AG04450 (cell line): ENCODE measurements around the gene ALDH2. TPM values are rescaled to one million over a fixed set of nuclear protein-coding genes. Genes with fewer than 3 reads are reported as not detected.
"Not testable (repeated sequence)": the region's sequence is repeated elsewhere in the genome, so short reads cannot be mapped to it uniquely, and the experiment has no call there.

Experiments used
- CTCF ChIA-PET: fragments of 300-600, 350-600 bp; formaldehyde crosslinking; extraction: SDS; loops from one replicate; lab custom pipeline; 2022; ENCODE audit warnings: antibody characterized with exemption, inconsistent platforms; lab: Charles Lee
- POLR2A ChIA-PET: fragments of 350-600 bp; formaldehyde crosslinking; extraction: SDS; loops from one replicate; lab custom pipeline; 2021; ENCODE audit warnings: antibody characterized with exemption, inconsistent platforms; lab: Yijun Ruan, JAX
- DNase-seq: peaks from one replicate; pipeline ENCODE4 v3.0.0-alpha.2; 2011; ENCODE audit warnings: low read depth, low spot score
- H3K27ac ChIP-seq: one replicate; pipeline ENCODE4 v1.5.1; 2012; ENCODE audit warnings: low read depth, low read length, control low read depth
- H3K27me3 ChIP-seq: one replicate; pipeline ENCODE4 v1.6.0; 2012; ENCODE audit warnings: low read length; ENCODE audit not compliant: control insufficient read depth, insufficient read depth
- H3K4me3 ChIP-seq: 2 replicates; pipeline ENCODE4 v1.5.1; 2011; ENCODE audit warnings: mild to moderate bottlenecking, low read depth, low read length, control low read depth
- H3K9me3 ChIP-seq: 2 replicates; pipeline ENCODE4 v1.5.1; 2012; ENCODE audit warnings: low read length; ENCODE audit not compliant: control insufficient read depth, insufficient read depth
- polyA plus RNA-seq: library from polyadenylated mRNA; depleted of rRNA; stranded (reverse); fragments of >200 nt; gene quantifications from 2 replicates; pipeline ENCODE4 v1.2.3, GENCODE V29; 2011
- TF ChIP-seq, protein P1 (sequence below): IDR thresholded peaks from 2 replicates; pipeline ENCODE4 v1.5.1; 2011; ENCODE audit warnings: low read depth, low read length, control low read depth, inconsistent platforms

The ALDH2 gene
- polyA plus RNA-seq, 1 experiment: 84.1 TPM

DNA sequence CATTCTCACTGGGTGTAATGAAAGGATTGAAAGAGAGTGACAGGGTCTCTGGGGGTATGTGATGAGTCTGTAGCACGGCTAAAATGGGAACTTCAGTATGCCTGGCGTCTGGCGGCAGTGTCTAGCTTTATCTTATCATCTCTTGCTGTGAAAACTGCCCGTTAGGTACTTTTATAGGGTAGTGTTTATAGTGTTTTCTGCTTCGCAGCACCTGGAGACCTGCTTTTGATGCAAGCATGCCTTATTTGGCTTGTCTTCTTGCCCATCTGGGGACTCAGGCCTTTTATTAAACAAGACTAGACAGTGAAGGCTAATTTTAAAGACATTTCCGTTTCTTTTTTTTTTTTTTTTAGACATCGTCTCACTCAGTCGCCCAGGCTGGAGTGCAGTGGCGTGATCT lies 36.3 kb upstream of the ALDH2 start:
- Histone ChIP-seq H3K27me3 (no peaks in the 10 kb centered on the region), H3K27ac (no peak overlapping the region), H3K4me3 (no peak overlapping the region), H3K9me3 (no peaks in the 10 kb centered on the region)
- ChIA-PET POLR2A (interaction anchor here (0.6 kb wide), 1 partner anchor 1769 kb away, joined by 4 read pairs; no protein-coding TSS in a partner anchor), CTCF (no interaction called here)
- no peak for DNase-seq
- TF ChIP-seq, protein P1, sequence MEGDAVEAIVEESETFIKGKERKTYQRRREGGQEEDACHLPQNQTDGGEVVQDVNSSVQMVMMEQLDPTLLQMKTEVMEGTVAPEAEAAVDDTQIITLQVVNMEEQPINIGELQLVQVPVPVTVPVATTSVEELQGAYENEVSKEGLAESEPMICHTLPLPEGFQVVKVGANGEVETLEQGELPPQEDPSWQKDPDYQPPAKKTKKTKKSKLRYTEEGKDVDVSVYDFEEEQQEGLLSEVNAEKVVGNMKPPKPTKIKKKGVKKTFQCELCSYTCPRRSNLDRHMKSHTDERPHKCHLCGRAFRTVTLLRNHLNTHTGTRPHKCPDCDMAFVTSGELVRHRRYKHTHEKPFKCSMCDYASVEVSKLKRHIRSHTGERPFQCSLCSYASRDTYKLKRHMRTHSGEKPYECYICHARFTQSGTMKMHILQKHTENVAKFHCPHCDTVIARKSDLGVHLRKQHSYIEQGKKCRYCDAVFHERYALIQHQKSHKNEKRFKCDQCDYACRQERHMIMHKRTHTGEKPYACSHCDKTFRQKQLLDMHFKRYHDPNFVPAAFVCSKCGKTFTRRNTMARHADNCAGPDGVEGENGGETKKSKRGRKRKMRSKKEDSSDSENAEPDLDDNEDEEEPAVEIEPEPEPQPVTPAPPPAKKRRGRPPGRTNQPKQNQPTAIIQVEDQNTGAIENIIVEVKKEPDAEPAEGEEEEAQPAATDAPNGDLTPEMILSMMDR: no peak

DNA sequence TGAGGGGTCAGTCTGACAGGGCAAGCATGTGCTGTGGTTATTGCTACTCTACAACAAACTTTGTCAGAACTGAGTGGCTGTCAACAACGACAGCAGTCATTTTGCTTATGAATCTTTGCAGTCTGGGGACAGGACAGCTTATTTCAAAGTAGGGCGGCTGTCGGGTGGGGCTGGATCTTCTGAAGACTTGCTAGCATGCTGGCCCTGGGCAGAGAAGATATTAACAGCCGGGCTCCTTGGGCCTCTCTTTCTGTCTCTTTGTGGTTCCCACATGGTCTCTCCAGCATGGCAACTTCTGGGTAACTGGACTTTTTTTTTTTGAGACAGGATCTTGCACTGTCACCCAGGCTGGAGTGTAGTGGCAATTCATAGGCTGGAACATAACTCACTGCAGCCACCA lies 33.9 kb upstream of the ALDH2 start:
- Histone ChIP-seq H3K27ac (no peak overlapping the region), H3K4me3 (no peak overlapping the region), H3K27me3 (no peaks in the 10 kb centered on the region), H3K9me3 (no peaks in the 10 kb centered on the region)
- ChIA-PET CTCF (no interaction called here), POLR2A (no interaction called here)
- TF ChIP-seq, protein P1: no peak
- DNase-seq: no peak

DNA sequence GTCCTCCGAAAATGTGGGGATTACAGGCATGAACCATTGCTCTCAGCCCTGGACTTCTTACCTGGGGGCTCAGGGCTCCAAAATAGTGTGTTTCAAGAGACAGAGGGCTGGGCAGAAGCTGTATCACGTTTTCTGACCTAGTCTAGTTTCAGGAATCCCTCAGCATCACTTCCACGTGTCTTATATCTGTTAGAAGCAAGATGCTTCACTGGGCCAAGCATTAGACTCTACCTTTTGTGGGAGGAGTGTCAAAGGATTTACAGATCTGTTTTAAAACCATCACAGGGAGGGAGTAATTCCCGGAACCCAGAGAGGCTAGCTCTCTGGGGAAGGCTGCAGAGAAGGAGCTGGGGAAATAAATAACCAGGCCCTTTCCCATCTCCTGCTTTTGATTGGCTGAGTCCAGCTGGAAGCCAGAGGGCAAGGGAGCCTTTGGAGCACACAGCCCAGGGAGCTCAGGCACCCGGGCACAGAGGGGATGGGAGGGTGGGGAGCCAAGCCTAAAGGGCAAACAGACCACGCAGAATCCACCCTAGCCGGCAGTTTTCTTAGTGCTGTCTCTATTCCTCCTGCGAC lies 33.3 kb upstream of the ALDH2 start:
- ChIA-PET CTCF (no interaction called here), POLR2A (no interaction called here)
- TF ChIP-seq, protein P1: no peak
- no peak for DNase-seq
- Histone ChIP-seq H3K4me3 (no peak overlapping the region), H3K27ac (no peak overlapping the region), H3K27me3 (no peaks in the 10 kb centered on the region), H3K9me3 (no peaks in the 10 kb centered on the region)

DNA sequence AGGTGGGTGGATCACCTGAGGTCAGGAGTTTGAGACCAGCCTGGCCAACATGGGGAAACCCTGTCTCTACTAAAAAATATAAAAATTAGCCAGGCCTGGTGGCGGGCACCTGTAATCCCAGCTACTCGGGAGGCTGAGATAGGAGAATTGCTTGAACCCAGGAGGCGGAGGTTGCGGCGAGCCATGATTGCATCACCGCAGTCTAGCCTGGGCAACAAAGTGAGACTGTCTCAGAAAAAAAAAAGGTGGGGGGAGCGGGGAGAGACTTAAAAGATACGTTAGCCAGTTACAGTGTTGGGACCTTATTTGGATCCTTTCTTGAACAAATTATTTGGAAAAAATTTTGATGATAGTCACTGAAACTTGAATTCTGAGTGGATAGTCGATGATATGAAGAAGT lies 27.2 kb upstream of the ALDH2 start:
- H3K27ac ChIP-seq, H3K9me3 ChIP-seq, DNase-seq, H3K27me3 ChIP-seq, H3K4me3 ChIP-seq: not testable (repeated sequence)
- POLR2A ChIA-PET: interaction anchor here (0.7 kb wide), 1 partner anchor 174 kb away, joined by 3 read pairs; no protein-coding TSS in a partner anchor
- CTCF ChIA-PET: interaction anchor here (1.7 kb wide), 1 partner anchor 73 kb away, joined by 4 read pairs; no protein-coding TSS in a partner anchor

DNA sequence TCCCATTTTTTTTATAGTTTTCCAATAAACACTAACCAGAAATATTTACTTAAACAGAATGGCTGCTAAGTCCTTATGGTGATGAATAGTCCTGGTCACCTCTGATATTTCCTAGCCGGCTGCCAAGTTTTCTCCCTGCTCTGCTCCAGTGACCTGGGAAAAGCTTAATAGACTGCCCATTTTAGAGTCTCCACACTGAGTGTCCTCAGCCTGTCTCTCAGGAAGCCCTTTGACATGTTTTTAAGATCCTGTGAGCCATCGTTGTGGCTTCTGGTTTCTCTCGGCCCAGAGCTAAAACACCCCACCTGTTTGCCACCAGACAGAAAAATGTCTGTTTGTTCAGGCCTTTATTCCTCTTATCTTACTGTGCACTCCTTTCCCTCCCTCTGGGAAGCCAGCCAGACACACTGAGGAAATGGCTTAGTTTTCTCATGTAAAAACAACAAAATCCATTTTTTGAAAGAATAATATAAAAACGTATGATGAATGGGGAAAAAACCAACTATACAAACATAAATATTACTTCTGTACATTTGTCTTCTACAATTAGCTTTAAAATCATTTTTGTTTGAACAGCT lies 25.4 kb upstream of the ALDH2 start:
- no peak overlapping the region for H3K27ac ChIP-seq
- no peaks in the 10 kb centered on the region for H3K27me3 ChIP-seq
- ChIA-PET POLR2A (interaction anchor here (0.7 kb wide), 1 partner anchor 56 kb away, joined by 5 read pairs; the partner anchor contains the start of genes ACAD10 and BRAP), CTCF (interaction anchor here (1.4 to 1.7 kb wide), 2 partner anchors 13 to 71 kb away, joined by 4 to 6 read pairs; no protein-coding TSS in a partner anchor)
- no peak overlapping the region for H3K4me3 ChIP-seq
- TF ChIP-seq, protein P1: no peak
- no peaks in the 10 kb centered on the region for H3K9me3 ChIP-seq
- no peak for DNase-seq
